Raji (cell line): Measurements from ENCODE around the gene METTL15.

Experiments used
- POLR2A ChIP-seq: IDR thresholded peaks from 2 replicates; pipeline ENCODE4 v1.6.1; 2011; ENCODE audit warnings: low read depth, low read length, control low read depth; ENCODE audit not compliant: insufficient read depth

METTL15 gene

GRCh38 chr11:28107750-28108618 is at the start of gene METTL15, which contains the start of gene KIF18A:
Gene METTL15, plus strand, starts transcription at chr11:28108388. Its CDS starts 4,947 bp downstream, at chr11:28113335.
Gene KIF18A, minus strand, starts transcription at chr11:28108156. Its CDS starts 10,209 bp downstream, at chr11:28097947.
- peak; percentile 83 for TF ChIP-seq POLR2A

GRCh38 chr11:28071305-28071704 is 36.9 kb upstream of the METTL15 start:
- TF ChIP-seq POLR2A: no peak

GRCh38 chr11:28072321-28072720 is 35.9 kb upstream of the METTL15 start:
- no peak for TF ChIP-seq POLR2A

- TF ChIP-seq POLR2A: no peak
Measured at GRCh38 chr11:28077521-28077920, 30.7 kb upstream of the METTL15 start.

- TF ChIP-seq POLR2A: no peak
Measured at GRCh38 chr11:28083118-28083517, 25.1 kb upstream of the METTL15 start.

GRCh38 chr11:28086569-28086968 is 21.6 kb upstream of the METTL15 start:
- no peak for TF ChIP-seq POLR2A

- TF ChIP-seq POLR2A: no peak
Measured at GRCh38 chr11:28089378-28089777, 18.8 kb upstream of the METTL15 start.

GRCh38 chr11:28090052-28090749 is 18.0 kb upstream of the METTL15 start:
- no peak for TF ChIP-seq POLR2A

- TF ChIP-seq POLR2A: no peak
Measured at GRCh38 chr11:28092786-28093185, 15.4 kb upstream of the METTL15 start.

- TF ChIP-seq POLR2A: no peak
Measured at GRCh38 chr11:28098257-28098656, 9.9 kb upstream of the METTL15 start.

- no peak for TF ChIP-seq POLR2A
Measured at GRCh38 chr11:28099715-28100114, 8.5 kb upstream of the METTL15 start.

- no peak for TF ChIP-seq POLR2A
Measured at GRCh38 chr11:28100665-28101064, 7.5 kb upstream of the METTL15 start.

GRCh38 chr11:28104425-28104824 is 3.8 kb upstream of the METTL15 start:
- no peak for TF ChIP-seq POLR2A

- TF ChIP-seq POLR2A: no peak
Measured at GRCh38 chr11:28104984-28105383, 3.2 kb upstream of the METTL15 start.

- TF ChIP-seq POLR2A: no peak
Measured at GRCh38 chr11:28105869-28106268, 2.3 kb upstream of the METTL15 start.
